Measurements from ENCODE around the gene B3GAT1. TPM values are rescaled to one million over a fixed set of nuclear protein-coding genes. Genes with fewer than 3 reads are reported as not detected.
A peak's percentile ranks its signal among the peaks of the same experiment; 100 is the strongest.

The B3GAT1 gene
- polyA plus RNA-seq, 1 donor from 2014 or later: 28.2 TPM

DNA sequence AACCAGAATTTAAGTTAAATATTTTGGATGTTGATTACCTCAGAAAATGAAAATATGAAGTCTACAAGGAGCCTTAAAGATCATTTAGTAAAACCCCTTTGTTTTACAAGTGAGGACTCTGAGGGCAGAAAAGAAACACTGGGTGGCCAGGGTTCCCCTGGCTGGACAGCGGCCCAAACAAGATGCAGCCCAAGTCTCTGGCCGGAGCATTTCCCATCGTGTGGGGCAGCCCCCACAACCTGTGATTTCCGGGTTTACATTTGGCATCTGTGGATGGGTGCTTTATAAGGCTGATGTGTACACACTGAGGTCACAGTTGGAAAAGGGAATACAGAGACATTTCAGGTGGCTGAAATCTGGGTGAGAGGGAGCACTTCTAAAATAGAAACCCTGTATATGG lies 28.8 kb upstream of the B3GAT1 start:
- Histone ChIP-seq H3K9me2 (ENCODE audit: insufficient read depth, low read length) (no peaks in the 10 kb centered on the region), H3K36me3 (ENCODE audit: insufficient read depth, low read length) (no peaks in the 10 kb centered on the region), H3K4me2 (ENCODE audit: low read length) (no peak overlapping the region), H3K79me2 (replicated peaks; ENCODE audit: insufficient read depth, low read length) (no peaks in the 10 kb centered on the region), H3F3A (ENCODE audit: insufficient read depth, low read length, poor library complexity, severe bottlenecking) (no peaks in the 10 kb centered on the region), H3K9ac (ENCODE audit: low read length) (peak overlapping the region; percentile 31), H3K9me3 (ENCODE audit: low read length) (no peaks in the 10 kb centered on the region), H3K27me3 (ENCODE audit: insufficient read depth, low read depth, low read length) (no peaks in the 10 kb centered on the region), H3K4me3 (ENCODE audit: low read length) (peak overlapping the region; percentile 5), H2AFZ (ENCODE audit: low read depth, low read length) (no peak overlapping the region), H4K20me1 (ENCODE audit: insufficient read depth) (no peaks in the 10 kb centered on the region), H3K27ac (ENCODE audit: low read length) (peak overlapping the region; percentile 48)
- TF ChIP-seq, protein P1, sequence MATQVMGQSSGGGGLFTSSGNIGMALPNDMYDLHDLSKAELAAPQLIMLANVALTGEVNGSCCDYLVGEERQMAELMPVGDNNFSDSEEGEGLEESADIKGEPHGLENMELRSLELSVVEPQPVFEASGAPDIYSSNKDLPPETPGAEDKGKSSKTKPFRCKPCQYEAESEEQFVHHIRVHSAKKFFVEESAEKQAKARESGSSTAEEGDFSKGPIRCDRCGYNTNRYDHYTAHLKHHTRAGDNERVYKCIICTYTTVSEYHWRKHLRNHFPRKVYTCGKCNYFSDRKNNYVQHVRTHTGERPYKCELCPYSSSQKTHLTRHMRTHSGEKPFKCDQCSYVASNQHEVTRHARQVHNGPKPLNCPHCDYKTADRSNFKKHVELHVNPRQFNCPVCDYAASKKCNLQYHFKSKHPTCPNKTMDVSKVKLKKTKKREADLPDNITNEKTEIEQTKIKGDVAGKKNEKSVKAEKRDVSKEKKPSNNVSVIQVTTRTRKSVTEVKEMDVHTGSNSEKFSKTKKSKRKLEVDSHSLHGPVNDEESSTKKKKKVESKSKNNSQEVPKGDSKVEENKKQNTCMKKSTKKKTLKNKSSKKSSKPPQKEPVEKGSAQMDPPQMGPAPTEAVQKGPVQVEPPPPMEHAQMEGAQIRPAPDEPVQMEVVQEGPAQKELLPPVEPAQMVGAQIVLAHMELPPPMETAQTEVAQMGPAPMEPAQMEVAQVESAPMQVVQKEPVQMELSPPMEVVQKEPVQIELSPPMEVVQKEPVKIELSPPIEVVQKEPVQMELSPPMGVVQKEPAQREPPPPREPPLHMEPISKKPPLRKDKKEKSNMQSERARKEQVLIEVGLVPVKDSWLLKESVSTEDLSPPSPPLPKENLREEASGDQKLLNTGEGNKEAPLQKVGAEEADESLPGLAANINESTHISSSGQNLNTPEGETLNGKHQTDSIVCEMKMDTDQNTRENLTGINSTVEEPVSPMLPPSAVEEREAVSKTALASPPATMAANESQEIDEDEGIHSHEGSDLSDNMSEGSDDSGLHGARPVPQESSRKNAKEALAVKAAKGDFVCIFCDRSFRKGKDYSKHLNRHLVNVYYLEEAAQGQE (IDR thresholded peaks at IDR 0.05; ENCODE audit: borderline replicate concordance): no peak
- TF ChIP-seq RAD21 (conservative IDR thresholded peaks at IDR 0.05): no peak
- TF ChIP-seq, protein P2, sequence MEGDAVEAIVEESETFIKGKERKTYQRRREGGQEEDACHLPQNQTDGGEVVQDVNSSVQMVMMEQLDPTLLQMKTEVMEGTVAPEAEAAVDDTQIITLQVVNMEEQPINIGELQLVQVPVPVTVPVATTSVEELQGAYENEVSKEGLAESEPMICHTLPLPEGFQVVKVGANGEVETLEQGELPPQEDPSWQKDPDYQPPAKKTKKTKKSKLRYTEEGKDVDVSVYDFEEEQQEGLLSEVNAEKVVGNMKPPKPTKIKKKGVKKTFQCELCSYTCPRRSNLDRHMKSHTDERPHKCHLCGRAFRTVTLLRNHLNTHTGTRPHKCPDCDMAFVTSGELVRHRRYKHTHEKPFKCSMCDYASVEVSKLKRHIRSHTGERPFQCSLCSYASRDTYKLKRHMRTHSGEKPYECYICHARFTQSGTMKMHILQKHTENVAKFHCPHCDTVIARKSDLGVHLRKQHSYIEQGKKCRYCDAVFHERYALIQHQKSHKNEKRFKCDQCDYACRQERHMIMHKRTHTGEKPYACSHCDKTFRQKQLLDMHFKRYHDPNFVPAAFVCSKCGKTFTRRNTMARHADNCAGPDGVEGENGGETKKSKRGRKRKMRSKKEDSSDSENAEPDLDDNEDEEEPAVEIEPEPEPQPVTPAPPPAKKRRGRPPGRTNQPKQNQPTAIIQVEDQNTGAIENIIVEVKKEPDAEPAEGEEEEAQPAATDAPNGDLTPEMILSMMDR (IDR thresholded peaks at IDR 0.05; ENCODE audit: poor library complexity, severe bottlenecking): no peak
- no peak for TF ChIP-seq TAF1 (IDR thresholded peaks at IDR 0.05; ENCODE audit: low read depth)
- no peak for TF ChIP-seq MXI1 (conservative IDR thresholded peaks at IDR 0.05; ENCODE audit: poor library complexity, severe bottlenecking)
- no peak for TF ChIP-seq EZH2 (IDR thresholded peaks at IDR 0.05; ENCODE audit: borderline replicate concordance, insufficient read depth, low read length, poor library complexity, severe bottlenecking)
- no peak for TF ChIP-seq SMC3 (conservative IDR thresholded peaks at IDR 0.05; ENCODE audit: poor library complexity)
- TF ChIP-seq POLR2AphosphoS5 (IDR thresholded peaks at IDR 0.05): no peak
- TF ChIP-seq EP300 (conservative IDR thresholded peaks at IDR 0.05; ENCODE audit: poor library complexity, severe bottlenecking): no peak

DNA sequence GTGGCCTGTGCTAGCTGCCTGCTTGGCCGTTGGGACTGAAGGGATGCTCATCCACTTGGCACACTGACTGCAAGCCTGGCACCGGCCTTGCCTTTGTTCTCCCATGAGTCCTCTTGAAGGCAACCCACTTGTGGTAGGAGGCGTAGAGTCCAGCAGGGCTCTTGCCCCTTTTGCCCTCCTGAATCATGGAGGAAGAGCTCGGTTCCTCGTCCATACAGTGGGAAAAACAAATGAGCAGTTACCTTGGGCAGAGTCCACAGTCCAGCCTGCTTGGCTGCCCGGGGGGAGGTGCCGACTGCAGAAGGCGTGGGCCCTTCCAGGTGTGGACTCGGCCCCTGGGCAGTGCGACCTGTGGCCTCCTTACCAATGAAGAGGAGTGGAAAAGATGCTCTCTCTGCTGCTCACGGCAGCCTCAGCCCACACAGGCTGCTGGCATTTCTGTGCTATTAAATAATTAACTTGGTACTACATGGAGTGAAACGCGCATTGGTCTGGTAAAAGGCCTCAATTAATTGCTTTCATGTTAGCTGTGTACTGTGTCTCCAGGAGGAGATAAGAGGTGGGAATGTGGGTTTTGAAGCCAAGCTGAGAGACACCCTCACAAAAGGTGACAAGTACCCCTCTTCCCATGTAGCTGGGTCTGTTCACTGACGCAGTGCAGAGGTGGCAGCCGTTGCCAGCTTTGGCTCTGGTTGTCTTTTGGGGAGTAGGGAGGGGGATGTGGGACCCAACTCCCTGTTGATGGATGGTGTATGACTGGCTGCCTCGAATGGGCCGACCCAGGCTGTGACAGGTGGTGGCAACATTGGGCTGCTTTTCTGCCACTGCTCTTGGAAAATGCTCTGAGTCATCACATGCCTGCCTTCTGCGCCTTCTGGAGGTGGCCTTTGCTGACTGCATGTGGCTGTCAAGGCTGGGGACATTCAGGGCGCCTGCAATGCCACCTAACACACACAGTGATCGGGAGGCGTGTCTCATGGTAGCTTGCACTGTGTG lies 26.8 kb upstream of the B3GAT1 start:
- H2AFZ ChIP-seq (ENCODE audit: low read depth, low read length): no peak overlapping the region
- no peak overlapping the region for H3K27ac ChIP-seq (ENCODE audit: low read length)
- H3K4me2 ChIP-seq (ENCODE audit: low read length): no peak overlapping the region
- no peaks in the 10 kb centered on the region for H3K9me3 ChIP-seq (ENCODE audit: low read length)
- H4K20me1 ChIP-seq (ENCODE audit: insufficient read depth): no peaks in the 10 kb centered on the region
- H3K4me3 ChIP-seq (ENCODE audit: low read length): no peak overlapping the region
- H3K36me3 ChIP-seq (ENCODE audit: insufficient read depth, low read length): no peaks in the 10 kb centered on the region
- H3K9ac ChIP-seq (ENCODE audit: low read length): no peak overlapping the region
- H3K79me2 ChIP-seq (replicated peaks; ENCODE audit: insufficient read depth, low read length): no peaks in the 10 kb centered on the region
- no peaks in the 10 kb centered on the region for H3F3A ChIP-seq (ENCODE audit: insufficient read depth, low read length, poor library complexity, severe bottlenecking)
- TF ChIP-seq EZH2 (IDR thresholded peaks at IDR 0.05; ENCODE audit: borderline replicate concordance, insufficient read depth, low read length, poor library complexity, severe bottlenecking): no peak
- TF ChIP-seq, protein P1 (IDR thresholded peaks at IDR 0.05; ENCODE audit: borderline replicate concordance): no peak
- TF ChIP-seq RAD21 (conservative IDR thresholded peaks at IDR 0.05): no peak
- TF ChIP-seq SMC3 (conservative IDR thresholded peaks at IDR 0.05; ENCODE audit: poor library complexity): no peak
- H3K27me3 ChIP-seq (ENCODE audit: insufficient read depth, low read depth, low read length): no peaks in the 10 kb centered on the region
- no peaks in the 10 kb centered on the region for H3K9me2 ChIP-seq (ENCODE audit: insufficient read depth, low read length)
